Forelimb muscle (tissue), 1 donor: ENCODE measurements around the gene TM4SF1. TPM values are rescaled to one million over a fixed set of nuclear protein-coding genes. Genes with fewer than 3 reads are reported as not detected.

ENCODE experiments used
- polyA plus RNA-seq: library from polyadenylated mRNA; unstranded; fragments of 120-200 nt; gene quantifications from one replicate; pipeline ENCODE4 v1.2.1, GENCODE V29; 2013; ENCODE audit not compliant: insufficient read length

TM4SF1 gene
- polyA plus RNA-seq, 1 donor: 29.0 TPM

Other genes with a start within 250 kb of the TM4SF1 start
- 10.6 TPM for gene HPS3, start 248.0 kb downstream of the TM4SF1 start, polyA plus RNA-seq
- 1.3 TPM for gene CP, start 155.8 kb downstream of the TM4SF1 start, polyA plus RNA-seq
- 10.5 TPM for gene TM4SF18, start 44.0 kb downstream of the TM4SF1 start, polyA plus RNA-seq
- gene TM4SF4, start 97.0 kb upstream of the TM4SF1 start, polyA plus RNA-seq: not detected